ENCODE results near the gene BCDIN3D.

Gene BCDIN3D

DNA sequence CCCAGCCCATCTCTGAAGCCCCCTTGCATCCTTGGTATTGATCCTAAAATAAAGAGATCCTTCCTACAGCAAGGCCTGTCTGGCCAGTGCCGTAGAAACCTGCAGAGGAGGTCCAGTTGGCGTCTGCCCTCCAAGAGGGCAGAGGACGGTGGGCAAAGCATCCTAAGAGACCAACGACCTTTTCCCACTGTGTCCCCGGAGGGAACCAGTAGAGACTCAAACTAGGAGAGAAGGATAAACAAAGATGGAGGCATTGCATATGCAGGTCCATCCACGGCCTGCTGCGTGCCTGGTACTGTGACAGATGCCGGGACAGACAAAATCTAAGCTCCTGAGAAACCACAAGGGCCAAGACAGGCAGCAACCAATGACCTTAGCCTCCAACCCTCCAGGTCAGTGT, 18.5 kb downstream of the BCDIN3D start:
- Histone ChIP-seq H3K27ac (peak overlapping the region; percentile 42 to 100), H3K4me3 (no peak overlapping the region)
- no peak for TF ChIP-seq CTCF (IDR thresholded peaks at IDR 0.05)
- DNase-seq (ENCODE audit: low spot score), result no peak

DNA sequence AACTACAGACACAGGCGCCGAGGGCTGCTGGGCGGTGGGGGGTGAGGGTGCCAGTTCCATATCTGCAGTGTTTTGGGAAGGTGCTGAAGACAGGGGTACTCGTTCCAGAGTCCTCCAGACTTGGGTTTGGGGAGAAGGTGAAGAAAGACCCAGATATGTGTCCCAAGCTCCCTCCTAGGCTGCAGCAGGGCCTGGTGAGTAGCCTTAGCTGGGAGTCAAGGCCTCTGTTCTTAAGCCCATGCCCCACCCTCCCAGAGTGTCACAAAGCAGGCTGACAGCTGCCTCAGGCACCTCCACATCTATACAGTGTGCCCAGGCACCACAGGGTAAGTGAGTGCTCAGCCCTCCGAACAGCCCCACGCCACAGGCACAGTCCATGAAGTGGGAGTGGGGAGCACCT, 19.0 kb downstream of the BCDIN3D start:
- Histone ChIP-seq H3K27ac (peak overlapping the region in 1 of 2 donors; percentile 100), H3K4me3 (no peak overlapping the region)
- no peak for DNase-seq (ENCODE audit: low spot score)
- no peak for TF ChIP-seq CTCF (IDR thresholded peaks at IDR 0.05)

DNA sequence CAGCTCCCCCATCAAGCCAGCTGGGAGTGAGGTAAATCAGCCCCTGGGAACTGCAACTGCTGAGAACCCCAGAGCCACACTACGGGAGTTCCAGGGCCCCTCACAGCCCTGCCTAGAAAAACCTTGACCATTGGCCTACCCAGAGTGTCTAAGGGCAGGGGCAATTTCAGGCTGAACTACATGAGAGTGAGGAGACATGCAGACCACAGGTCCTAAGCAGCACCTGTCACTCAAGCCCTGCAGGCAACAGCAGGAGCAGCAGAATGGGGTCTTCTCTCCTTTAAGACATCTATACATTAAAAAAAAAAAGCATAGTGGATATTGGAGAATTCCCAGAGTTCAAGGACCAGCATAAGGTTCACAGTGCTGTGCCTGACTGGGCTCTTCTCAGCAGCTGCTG, 19.6 kb downstream of the BCDIN3D start:
- H3K27ac ChIP-seq, result no peak overlapping the region
- no peak for DNase-seq (ENCODE audit: low spot score)
- TF ChIP-seq CTCF (IDR thresholded peaks at IDR 0.05), result no peak

GRCh38 chr12:49821373-49822287, 21.3 kb downstream of the BCDIN3D start:
- Histone ChIP-seq H3K4me3 (no peak overlapping the region), H3K27ac (no peak overlapping the region)
- no peak for DNase-seq (ENCODE audit: low spot score)
- TF ChIP-seq CTCF (IDR thresholded peaks at IDR 0.05), result no peak

More for the DNA sequence above, 19.6 kb downstream of the BCDIN3D start:
- no peak overlapping the region for H3K4me3 ChIP-seq

DNA sequence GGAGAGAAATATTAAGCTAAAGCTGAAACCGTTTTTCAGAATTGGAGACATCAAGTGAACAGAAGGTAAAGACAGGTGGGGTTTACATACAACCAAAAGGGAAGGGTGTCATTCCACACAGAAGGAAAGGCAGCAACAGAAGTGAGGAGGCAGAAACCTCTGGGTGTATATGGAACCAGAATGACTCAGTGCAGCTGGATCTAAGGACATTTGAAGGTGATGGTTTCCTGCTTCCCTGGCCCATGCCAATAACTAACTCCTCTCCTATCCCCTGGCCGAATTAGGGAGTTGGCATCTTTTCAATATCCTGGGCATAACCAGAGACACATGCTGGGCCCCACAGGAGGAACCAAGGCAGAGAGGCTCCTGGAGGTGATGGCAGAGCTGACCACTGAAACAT, 23.1 kb downstream of the BCDIN3D start:
- TF ChIP-seq CTCF (IDR thresholded peaks at IDR 0.05), result no peak
- DNase-seq (ENCODE audit: low spot score), result no peak
- H3K4me3 ChIP-seq, result no peak overlapping the region
- H3K27ac ChIP-seq, result no peak overlapping the region

- no peak for DNase-seq (ENCODE audit: low spot score)
- no peak overlapping the region for H3K4me3 ChIP-seq
- TF ChIP-seq CTCF (IDR thresholded peaks at IDR 0.05), result no peak
These were observed 24.5 kb downstream of the BCDIN3D start for GRCh38 chr12:49818241-49818895.

More at GRCh38 chr12:49818241-49818895, 24.5 kb downstream of the BCDIN3D start:
- H3K27ac ChIP-seq, result no peak overlapping the region
